ENCODE results near the gene FAM3B. TPM values are rescaled to one million over a fixed set of nuclear protein-coding genes. Genes with fewer than 3 reads are reported as not detected.
"Not testable (repeated sequence)": the region's sequence is repeated elsewhere in the genome, so short reads cannot be mapped to it uniquely, and the experiment has no call there.

FAM3B gene
- total RNA-seq, 5 donors from 2014 or later (not counting 1 experiment from before 2014, with no cell fraction given), result not detected

- no CpG with 5 or more reads among the region's 1 CpG for WGBS (ENCODE audit: insufficient coverage)
- CTCF ChIA-PET, result no interaction called here
- H3K27ac Mint-ChIP-seq, result no peak overlapping the region
- no peaks in the 10 kb centered on the region for H3K9me3 ChIP-seq
- POLR2A ChIA-PET, result no interaction called here
- H3K27me3 Mint-ChIP-seq, result peaks cover 4 to 8% of the 10 kb centered on the region in 2 donors
- peaks cover 0 to 4% (median 3%) of the 10 kb centered on the region in 3 donors for H3K9me3 Mint-ChIP-seq
- no peaks in the 10 kb centered on the region for H3K36me3 Mint-ChIP-seq
- ATAC-seq (replicated peaks in 1 of 4) (no peak), DNase-seq (no peak)
- H3K4me1 ChIP-seq (ENCODE audit: control insufficient read depth in 1 of 2, extremely low read depth in 1 of 2, insufficient read depth in 2 of 2, low read length in 2 of 2), result no peaks in the 10 kb centered on the region
- H3K4me3 Mint-ChIP-seq, result no peak overlapping the region
- H3K36me3 ChIP-seq (ENCODE audit: control insufficient read depth in 2 of 2, extremely low read depth in 1 of 2, insufficient read depth in 1 of 2, low read length in 1 of 2), result no peaks in the 10 kb centered on the region
- H3K4me1 Mint-ChIP-seq, result peaks cover 0 to 6% (median 0%) of the 10 kb centered on the region in 3 donors
- H3K4me3 ChIP-seq (ENCODE audit: control insufficient read depth in 1 of 2, extremely low read depth in 1 of 2, low read length in 1 of 2), result no peak overlapping the region
- H3K27me3 ChIP-seq (replicated peaks in 1 of 2; ENCODE audit: control insufficient read depth in 2 of 2, extremely low read depth in 1 of 2, insufficient read depth in 2 of 2, low read length in 1 of 2), result peaks cover 0 to 8% of the 10 kb centered on the region in 2 experiments
- H3K27ac ChIP-seq (ENCODE audit: low read length), result no peak overlapping the region
Observed at GRCh38 chr21:41302976-41303375, 13.6 kb upstream of the FAM3B start.

- Mint-ChIP-seq H3K9me3 (peaks cover 0 to 4% (median 3%) of the 10 kb centered on the region in 3 donors), H3K27ac (no peak overlapping the region), H3K36me3 (no peaks in the 10 kb centered on the region), H3K27me3 (peaks cover 0 to 5% of the 10 kb centered on the region in 2 donors), H3K4me3 (no peak overlapping the region), H3K4me1 (peaks cover 0 to 7% (median 0%) of the 10 kb centered on the region in 3 donors)
- no peak overlapping the region for H3K4me3 ChIP-seq (ENCODE audit: control insufficient read depth in 1 of 2, extremely low read depth in 1 of 2, low read length in 1 of 2)
- POLR2A ChIA-PET, result no interaction called here
- CTCF ChIA-PET, result no interaction called here
- ATAC-seq (replicated peaks in 1 of 4) (no peak), DNase-seq (no peak)
- no peak overlapping the region for H3K27ac ChIP-seq (ENCODE audit: low read length)
- H3K9me3 ChIP-seq, result no peaks in the 10 kb centered on the region
- no peaks in the 10 kb centered on the region for H3K36me3 ChIP-seq (ENCODE audit: control insufficient read depth in 2 of 2, extremely low read depth in 1 of 2, insufficient read depth in 1 of 2, low read length in 1 of 2)
- H3K4me1 ChIP-seq (ENCODE audit: control insufficient read depth in 1 of 2, extremely low read depth in 1 of 2, insufficient read depth in 2 of 2, low read length in 2 of 2), result no peaks in the 10 kb centered on the region
- 96% methylated on average over 40 of the region's 40 CpGs for WGBS (ENCODE audit: insufficient coverage)
- H3K27me3 ChIP-seq (replicated peaks in 1 of 2; ENCODE audit: control insufficient read depth in 2 of 2, extremely low read depth in 1 of 2, insufficient read depth in 2 of 2, low read length in 1 of 2), result peaks cover 0 to 10% of the 10 kb centered on the region in 2 experiments
Observed at GRCh38 chr21:41304068-41304720, 12.4 kb upstream of the FAM3B start.

GRCh38 chr21:41307219-41307618 lies 9.4 kb upstream of the FAM3B start:
- peaks cover 0 to 13% of the 10 kb centered on the region in 2 experiments for H3K27me3 ChIP-seq (replicated peaks in 1 of 2; ENCODE audit: control insufficient read depth in 2 of 2, extremely low read depth in 1 of 2, insufficient read depth in 2 of 2, low read length in 1 of 2)
- DNase-seq, result no peak
- Mint-ChIP-seq H3K9me3 (peaks cover 0 to 4% (median 3%) of the 10 kb centered on the region in 3 donors), H3K27me3 (peaks cover 8 to 10% of the 10 kb centered on the region in 2 donors), H3K4me3 (no peak overlapping the region), H3K4me1 (peaks cover 0 to 7% (median 0%) of the 10 kb centered on the region in 3 donors), H3K27ac (no peak overlapping the region), H3K36me3 (no peaks in the 10 kb centered on the region)
- H3K4me1 ChIP-seq (ENCODE audit: control insufficient read depth in 1 of 2, extremely low read depth in 1 of 2, insufficient read depth in 2 of 2, low read length in 2 of 2), result no peaks in the 10 kb centered on the region
- POLR2A ChIA-PET, result interaction anchor here in 1 of 2 donors (0.5 kb wide), 1 partner anchor 47 kb away, joined by 3 read pairs; no protein-coding TSS in a partner anchor
- H3K9me3 ChIP-seq, result no peaks in the 10 kb centered on the region
- no peaks in the 10 kb centered on the region for H3K36me3 ChIP-seq (ENCODE audit: control insufficient read depth in 2 of 2, extremely low read depth in 1 of 2, insufficient read depth in 1 of 2, low read length in 1 of 2)
- ATAC-seq (replicated peaks in 1 of 4), result no peak
- CTCF ChIA-PET, result no interaction called here
- H3K27ac ChIP-seq (ENCODE audit: low read length), result no peak overlapping the region
- H3K4me3 ChIP-seq (ENCODE audit: control insufficient read depth in 1 of 2, extremely low read depth in 1 of 2, low read length in 1 of 2), result no peak overlapping the region

GRCh38 chr21:41313285-41314164 lies 3.1 kb upstream of the FAM3B start:
- POLR2A ChIA-PET; H3K9me3 Mint-ChIP-seq; H3K4me3 Mint-ChIP-seq; CTCF ChIA-PET; H3K4me1 ChIP-seq (ENCODE audit: control insufficient read depth in 1 of 2, extremely low read depth in 1 of 2, insufficient read depth in 2 of 2, low read length in 2 of 2); DNase-seq; H3K27ac Mint-ChIP-seq; ATAC-seq (replicated peaks in 1 of 4); H3K4me3 ChIP-seq (ENCODE audit: control insufficient read depth in 1 of 2, extremely low read depth in 1 of 2, low read length in 1 of 2); H3K36me3 Mint-ChIP-seq; H3K36me3 ChIP-seq (ENCODE audit: control insufficient read depth in 2 of 2, extremely low read depth in 1 of 2, insufficient read depth in 1 of 2, low read length in 1 of 2); H3K4me1 Mint-ChIP-seq; H3K27ac ChIP-seq (ENCODE audit: low read length); H3K9me3 ChIP-seq: not testable (repeated sequence)
- H3K27me3 Mint-ChIP-seq, result peaks cover 32 to 38% of the 10 kb centered on the region in 2 donors
- WGBS (ENCODE audit: insufficient coverage), result no CpG with 5 or more reads among the region's 8 CpGs
- H3K27me3 ChIP-seq (replicated peaks in 1 of 2; ENCODE audit: control insufficient read depth in 2 of 2, extremely low read depth in 1 of 2, insufficient read depth in 2 of 2, low read length in 1 of 2), result peaks cover 0 to 31% of the 10 kb centered on the region in 2 experiments

- ChIA-PET CTCF (no interaction called here), POLR2A (no interaction called here)
- Histone ChIP-seq H3K4me1 (ENCODE audit: control insufficient read depth in 1 of 2, extremely low read depth in 1 of 2, insufficient read depth in 2 of 2, low read length in 2 of 2) (peaks cover 0 to 6% of the 10 kb centered on the region in 2 experiments), H3K27ac (ENCODE audit: low read length) (no peak overlapping the region), H3K9me3 (no peaks in the 10 kb centered on the region), H3K27me3 (replicated peaks in 1 of 2; ENCODE audit: control insufficient read depth in 2 of 2, extremely low read depth in 1 of 2, insufficient read depth in 2 of 2, low read length in 1 of 2) (peaks cover 0 to 37% of the 10 kb centered on the region in 2 experiments), H3K36me3 (ENCODE audit: control insufficient read depth in 2 of 2, extremely low read depth in 1 of 2, insufficient read depth in 1 of 2, low read length in 1 of 2) (no peaks in the 10 kb centered on the region), H3K4me3 (ENCODE audit: control insufficient read depth in 1 of 2, extremely low read depth in 1 of 2, low read length in 1 of 2) (no peak overlapping the region)
- peak overlapping the region in 1 of 3 donors; percentile 55 for H3K4me3 Mint-ChIP-seq
- DNase-seq (no peak), ATAC-seq (replicated peaks in 1 of 4) (no peak)
- no peaks in the 10 kb centered on the region for H3K9me3 Mint-ChIP-seq
- H3K36me3 Mint-ChIP-seq, result no peaks in the 10 kb centered on the region
- no peak overlapping the region for H3K27ac Mint-ChIP-seq
- H3K4me1 Mint-ChIP-seq, result peaks cover 4 to 9% (median 9%) of the 10 kb centered on the region in 3 donors
- 90% methylated on average over 4 of the region's 6 CpGs for WGBS (ENCODE audit: insufficient coverage)
- peaks cover 33 to 42% of the 10 kb centered on the region in 2 donors for H3K27me3 Mint-ChIP-seq
Observed at GRCh38 chr21:41315726-41316125, 875 bp upstream of the FAM3B start.

GRCh38 chr21:41317063-41317392 lies 427 bp downstream of the FAM3B start:
- 4% methylated on average over 5 of the region's 19 CpGs for WGBS (ENCODE audit: insufficient coverage)
- Histone ChIP-seq H3K36me3 (ENCODE audit: control insufficient read depth in 2 of 2, extremely low read depth in 1 of 2, insufficient read depth in 1 of 2, low read length in 1 of 2) (no peaks in the 10 kb centered on the region), H3K9me3 (no peaks in the 10 kb centered on the region), H3K4me3 (ENCODE audit: control insufficient read depth in 1 of 2, extremely low read depth in 1 of 2, low read length in 1 of 2) (peak overlapping the region in 1 of 2 donors; percentile 58), H3K27ac (ENCODE audit: low read length) (no peak overlapping the region), H3K4me1 (ENCODE audit: control insufficient read depth in 1 of 2, extremely low read depth in 1 of 2, insufficient read depth in 2 of 2, low read length in 2 of 2) (peaks cover 0 to 11% of the 10 kb centered on the region in 2 experiments), H3K27me3 (replicated peaks in 1 of 2; ENCODE audit: control insufficient read depth in 2 of 2, extremely low read depth in 1 of 2, insufficient read depth in 2 of 2, low read length in 1 of 2) (peaks cover 0 to 40% of the 10 kb centered on the region in 2 experiments)
- no peaks in the 10 kb centered on the region for H3K9me3 Mint-ChIP-seq
- H3K36me3 Mint-ChIP-seq, result no peaks in the 10 kb centered on the region
- POLR2A ChIA-PET, result no interaction called here
- peak overlapping the region in 1 of 3 donors; percentile 70 for H3K4me3 Mint-ChIP-seq
- no peak for DNase-seq
- CTCF ChIA-PET, result no interaction called here
- H3K27ac Mint-ChIP-seq, result no peak overlapping the region
- ATAC-seq (replicated peaks in 1 of 4), result no peak
- H3K4me1 Mint-ChIP-seq, result peaks cover 12 to 21% (median 15%) of the 10 kb centered on the region in 3 donors
- H3K27me3 Mint-ChIP-seq, result peaks cover 32 to 47% of the 10 kb centered on the region in 2 donors
